Esophagus squamous epithelium (tissue), 5 donors: ENCODE data around the gene LTB4R. TPM values are rescaled to one million over a fixed set of nuclear protein-coding genes. Genes with fewer than 3 reads are reported as not detected.

Source experiments
- DNase-seq: peaks from one replicate; lab custom pipeline; 2025; lab: John Stamatoyannopoulos, UW
- H3K27ac ChIP-seq, 4 donors: fragments of 200-600 bp; sonication (generic); one replicate each; pipeline ENCODE4 v1.5.1; 2016 to 2019; ENCODE audit warnings: mild to moderate bottlenecking in 1 of 4
- H3K27me3 ChIP-seq, 4 donors: fragments of 200-600 bp; sonication (generic); 1 replicate in 3 of 4; 2 replicates in 1 of 4; pipeline versions ENCODE4 v1.5.1 to v1.6.0; 2017 to 2021; ENCODE audit warnings: antibody characterized with exemption in 1 of 4
- H3K36me3 ChIP-seq, 3 donors: fragments of 200-600 bp; sonication (generic); one replicate each; pipeline ENCODE4 v1.5.1; 2016 to 2019
- H3K4me1 ChIP-seq, 3 donors: fragments of 200-600 bp; sonication (generic); one replicate each; pipeline ENCODE4 v1.5.1; 2017 to 2019
- H3K4me3 ChIP-seq, 4 donors: fragments of 200-600 bp; sonication (generic); 1 replicate in 3 of 4; 2 replicates in 1 of 4; pipeline ENCODE4 v1.5.1; 2016 to 2019; ENCODE audit warnings: mild to moderate bottlenecking in 2 of 4, moderate library complexity in 1 of 4
- H3K9me3 ChIP-seq, 3 donors: fragments of 200-600 bp; sonication (generic); one replicate each; pipeline ENCODE4 v1.5.1; 2016 to 2019
- POLR2A ChIP-seq, 4 donors: fragments of 450-650 bp; IDR thresholded peaks; one replicate each; pipeline ENCODE4 v1.6.1; 2017; ENCODE audit warnings: antibody characterized with exemption in 4 of 4, mild to moderate bottlenecking in 4 of 4, moderate library complexity in 3 of 4
- WGBS, 2 donors: methylation state at CpG; one replicate each; pipeline ENCODE4 v1.1.5; 2018; 5-methylcytosine and 5-hydroxymethylcytosine counted together
- intact Hi-C: fragments of 100-400 bp; cut with DNase I; formaldehyde crosslinking; loops from one replicate; pipeline ENCODE4 v1.15.0; 2022
- total RNA-seq, 4 donors: library from RNA; depleted of rRNA; stranded (reverse); fragments of >200 nt; gene quantifications; one replicate each; pipeline ENCODE4 v1.1.0, GENCODE V29; 2016
- TF ChIP-seq, protein P1 (sequence below), 6 experiments: fragments of 450-650 bp in 4 of 6; fragments of 200-600 bp in 2 of 6; sonication (generic) in 2 of 6; IDR thresholded peaks; one replicate each; pipeline ENCODE4 v1.5.1; 2016 to 2019; ENCODE audit warnings: antibody characterized with exemption in 6 of 6, mild to moderate bottlenecking in 4 of 6, moderate library complexity in 4 of 6
- donor health status: DM: yes; HTN: yes; CAD: no.

LTB4R gene
- total RNA-seq, 4 donors from 2014 or later, result 47.9 to 99.9 (median 85.4) TPM

DNA sequence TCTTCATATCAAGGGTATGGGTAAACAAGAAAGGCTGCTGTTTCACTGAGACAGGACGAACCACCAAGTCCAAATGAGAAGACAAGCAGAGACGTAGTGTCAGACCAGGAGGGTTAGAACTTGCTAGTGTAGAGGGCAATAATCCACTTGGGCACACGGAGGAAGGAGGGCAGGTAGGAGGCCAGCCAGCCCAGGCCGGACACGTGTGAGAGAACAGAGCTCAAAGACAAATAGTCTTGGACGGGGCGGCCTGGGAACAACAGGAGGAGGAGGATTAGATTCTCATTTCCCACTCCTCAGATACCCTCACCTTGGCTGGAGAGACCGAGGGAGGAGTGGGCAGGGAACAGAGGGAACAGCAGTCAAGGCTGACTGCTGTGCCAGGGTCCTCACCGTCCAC is 20.6 kb upstream of the LTB4R start:
- no peaks in the 10 kb centered on the region for H3K9me3 ChIP-seq
- H3K27me3 ChIP-seq, result no peaks in the 10 kb centered on the region
- TF ChIP-seq, protein P1, sequence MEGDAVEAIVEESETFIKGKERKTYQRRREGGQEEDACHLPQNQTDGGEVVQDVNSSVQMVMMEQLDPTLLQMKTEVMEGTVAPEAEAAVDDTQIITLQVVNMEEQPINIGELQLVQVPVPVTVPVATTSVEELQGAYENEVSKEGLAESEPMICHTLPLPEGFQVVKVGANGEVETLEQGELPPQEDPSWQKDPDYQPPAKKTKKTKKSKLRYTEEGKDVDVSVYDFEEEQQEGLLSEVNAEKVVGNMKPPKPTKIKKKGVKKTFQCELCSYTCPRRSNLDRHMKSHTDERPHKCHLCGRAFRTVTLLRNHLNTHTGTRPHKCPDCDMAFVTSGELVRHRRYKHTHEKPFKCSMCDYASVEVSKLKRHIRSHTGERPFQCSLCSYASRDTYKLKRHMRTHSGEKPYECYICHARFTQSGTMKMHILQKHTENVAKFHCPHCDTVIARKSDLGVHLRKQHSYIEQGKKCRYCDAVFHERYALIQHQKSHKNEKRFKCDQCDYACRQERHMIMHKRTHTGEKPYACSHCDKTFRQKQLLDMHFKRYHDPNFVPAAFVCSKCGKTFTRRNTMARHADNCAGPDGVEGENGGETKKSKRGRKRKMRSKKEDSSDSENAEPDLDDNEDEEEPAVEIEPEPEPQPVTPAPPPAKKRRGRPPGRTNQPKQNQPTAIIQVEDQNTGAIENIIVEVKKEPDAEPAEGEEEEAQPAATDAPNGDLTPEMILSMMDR (IDR thresholded peaks at IDR 0.05), result no peak
- TF ChIP-seq POLR2A (IDR thresholded peaks at IDR 0.05), result no peak
- DNase-seq, result no peak
- peaks cover 22 to 74% (median 24%) of the 10 kb centered on the region in 3 donors for H3K36me3 ChIP-seq
- peaks cover 5 to 18% (median 5%) of the 10 kb centered on the region in 3 donors for H3K4me1 ChIP-seq
- 83 to 84% methylated on average over 9 of the region's 9 CpGs for WGBS, 2 donors
- intact Hi-C loops, result no loop called here
- H3K4me3 ChIP-seq, result no peak overlapping the region
- no peak overlapping the region for H3K27ac ChIP-seq

DNA sequence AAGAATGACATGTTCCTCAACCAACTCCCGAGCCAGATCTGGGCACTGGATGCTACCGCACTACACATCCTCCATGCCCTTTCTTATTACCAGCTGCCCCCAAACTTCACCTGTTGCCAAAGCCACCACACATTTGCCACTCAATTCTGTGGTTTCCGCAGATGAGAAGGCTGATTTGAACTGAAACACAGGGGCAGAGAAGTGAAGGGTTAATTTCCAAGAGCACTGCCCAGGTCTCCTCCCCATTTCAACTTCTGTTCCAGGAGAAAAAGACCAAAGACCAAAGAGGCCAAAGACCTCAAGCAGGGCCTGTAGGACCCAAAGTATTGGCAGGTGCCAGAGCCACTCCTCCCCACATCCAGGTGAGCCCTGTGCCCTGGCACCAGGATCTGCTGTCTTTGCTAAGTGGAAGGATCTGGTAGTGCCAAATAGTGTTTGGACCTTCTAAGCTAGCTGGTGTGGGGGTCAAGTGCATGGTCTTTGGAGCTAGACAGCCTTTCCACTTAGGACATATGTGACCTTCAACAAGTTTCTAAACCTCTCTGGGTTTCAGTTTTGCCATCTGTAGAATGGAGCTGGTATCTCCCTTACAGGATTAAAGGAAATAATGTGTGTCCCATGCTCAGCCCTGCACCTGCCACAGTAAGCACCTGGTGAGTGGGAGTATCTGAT is 19.7 kb upstream of the LTB4R start:
- H3K9me3 ChIP-seq, result no peaks in the 10 kb centered on the region
- TF ChIP-seq, protein P1 (IDR thresholded peaks at IDR 0.05), result no peak
- TF ChIP-seq POLR2A (IDR thresholded peaks at IDR 0.05), result no peak
- peaks cover 22 to 83% (median 24%) of the 10 kb centered on the region in 3 donors for H3K36me3 ChIP-seq
- intact Hi-C loops, result no loop called here
- WGBS, 2 donors, result 85% methylated on average over 3 of the region's 3 CpGs; no CpG with 5 or more reads in 1 of the 2 donors
- no peak overlapping the region for H3K27ac ChIP-seq
- peaks cover 0 to 15% (median under 1%) of the 10 kb centered on the region in 3 donors for H3K4me1 ChIP-seq
- no peaks in the 10 kb centered on the region for H3K27me3 ChIP-seq
- DNase-seq, result no peak
- no peak overlapping the region for H3K4me3 ChIP-seq

DNA sequence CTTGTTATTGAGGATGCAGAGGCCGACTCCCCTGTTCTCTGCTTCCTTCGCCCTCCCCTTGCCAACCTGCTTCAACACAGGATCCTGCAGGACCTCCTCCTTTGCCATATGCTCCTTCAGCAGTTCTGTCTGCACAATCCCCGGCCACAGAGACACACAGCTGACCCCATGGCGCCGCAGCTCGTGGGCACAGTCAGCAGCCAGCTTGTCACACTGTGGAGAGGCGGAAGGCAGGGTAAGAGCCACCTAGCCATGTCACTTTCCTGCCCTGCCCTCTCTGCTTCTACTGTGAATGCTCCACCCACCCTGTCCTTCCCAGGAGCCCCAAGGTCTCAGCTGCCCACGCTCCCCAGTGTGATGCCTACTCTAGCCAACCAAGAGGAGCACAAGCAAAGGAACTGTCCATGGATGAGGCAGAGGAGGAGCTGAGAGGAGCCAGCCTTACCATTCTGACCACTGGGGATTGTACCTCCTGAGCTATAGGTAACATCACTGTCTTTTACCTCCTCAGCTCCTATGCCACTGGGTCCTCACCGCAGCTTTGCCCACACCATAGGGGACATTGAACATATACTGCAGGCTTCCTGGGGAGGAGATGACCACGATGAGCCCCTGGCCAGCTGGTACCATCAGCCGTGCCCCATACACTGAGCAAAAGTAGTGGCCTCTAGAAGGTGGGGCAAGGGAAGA is 19.0 kb upstream of the LTB4R start:
- 90 to 92% methylated on average over 5 to 8 of the region's 11 CpGs for WGBS, 2 donors
- H3K9me3 ChIP-seq, result no peaks in the 10 kb centered on the region
- intact Hi-C loops, result no loop called here
- peaks cover 0 to 15% (median 8%) of the 10 kb centered on the region in 3 donors for H3K4me1 ChIP-seq
- no peak overlapping the region for H3K4me3 ChIP-seq
- peaks cover 24 to 87% (median 27%) of the 10 kb centered on the region in 3 donors for H3K36me3 ChIP-seq
- no peak for TF ChIP-seq POLR2A (IDR thresholded peaks at IDR 0.05)
- TF ChIP-seq, protein P1 (IDR thresholded peaks at IDR 0.05), result no peak
- no peak overlapping the region for H3K27ac ChIP-seq
- DNase-seq, result no peak
- no peaks in the 10 kb centered on the region for H3K27me3 ChIP-seq

GRCh38 chr14:24293525-24293924 is 17.8 kb upstream of the LTB4R start:
- intact Hi-C loops, result no loop called here
- DNase-seq, result no peak
- Histone ChIP-seq H3K4me3 (no peak overlapping the region), H3K36me3 (peaks cover 24 to 85% (median 27%) of the 10 kb centered on the region in 3 donors), H3K9me3 (no peaks in the 10 kb centered on the region), H3K27me3 (no peaks in the 10 kb centered on the region), H3K4me1 (peaks cover 3 to 25% (median 10%) of the 10 kb centered on the region in 3 donors), H3K27ac (no peak overlapping the region)
- no peak for TF ChIP-seq POLR2A (IDR thresholded peaks at IDR 0.05)
- TF ChIP-seq, protein P1 (IDR thresholded peaks at IDR 0.05), result no peak
- WGBS, 2 donors, result 87 to 98% methylated on average over 2 of the region's 2 CpGs
